Measurements from ENCODE around the gene MTMR10.

- TF ChIP-seq CTCF (conservative IDR thresholded peaks at IDR 0.05) (peak; percentile 62), ZFX (IDR thresholded peaks at IDR 0.05) (no peak)
These were observed 85.6 kb downstream of the MTMR10 start for GRCh38 chr15:30905821-30906220.
